GM13977 (cell line): ENCODE data around the gene ADAMTSL3.
"Not testable (repeated sequence)": the region's sequence is repeated elsewhere in the genome, so short reads cannot be mapped to it uniquely, and the experiment has no call there.

ENCODE experiments used
- DNase-seq: peaks from one replicate; pipeline ENCODE4 v3.0.0; 2012; ENCODE audit warnings: low spot score
- CTCF ChIP-seq: IDR thresholded peaks from 2 replicates; pipeline ENCODE4 v1.5.1; 2012; ENCODE audit warnings: mild to moderate bottlenecking, control low read depth; ENCODE audit not compliant: insufficient read depth; ENCODE audit errors: extremely low read depth, missing control alignments
- in situ Hi-C: fragments of 300-500 bp; cut with MboI; formaldehyde crosslinking; loops from one replicate; pipeline ENCODE4 v1.12.0; 2022; ENCODE audit warnings: low sequenced_read_pairs, low pct_unique_long_range_greater_than_20kb, mixed read lengths, inconsistent platforms; ENCODE audit not compliant: unreplicated experiment

Gene ADAMTSL3

GRCh38 chr15:84046064-84046637, 392.2 kb downstream of the ADAMTSL3 start:
- DNase-seq, result no peak
- no peak for TF ChIP-seq CTCF
- in situ Hi-C loops, result no loop called here

GRCh38 chr15:84049480-84049879, 395.6 kb downstream of the ADAMTSL3 start:
- in situ Hi-C loops, DNase-seq: not testable (repeated sequence)

GRCh38 chr15:84050076-84050475, 396.2 kb downstream of the ADAMTSL3 start:
- no peak for DNase-seq
- TF ChIP-seq CTCF, result no peak
- in situ Hi-C loops, result no loop called here

- in situ Hi-C loops, DNase-seq: not testable (repeated sequence)
Measured at GRCh38 chr15:84051146-84051545, 397.2 kb downstream of the ADAMTSL3 start.

GRCh38 chr15:84054544-84054943, 400.6 kb downstream of the ADAMTSL3 start:
- DNase-seq, in situ Hi-C loops: not testable (repeated sequence)

GRCh38 chr15:84057714-84058331, 403.9 kb downstream of the ADAMTSL3 start:
- in situ Hi-C loops, result no loop called here
- no peak for TF ChIP-seq CTCF
- DNase-seq, result no peak

DNA sequence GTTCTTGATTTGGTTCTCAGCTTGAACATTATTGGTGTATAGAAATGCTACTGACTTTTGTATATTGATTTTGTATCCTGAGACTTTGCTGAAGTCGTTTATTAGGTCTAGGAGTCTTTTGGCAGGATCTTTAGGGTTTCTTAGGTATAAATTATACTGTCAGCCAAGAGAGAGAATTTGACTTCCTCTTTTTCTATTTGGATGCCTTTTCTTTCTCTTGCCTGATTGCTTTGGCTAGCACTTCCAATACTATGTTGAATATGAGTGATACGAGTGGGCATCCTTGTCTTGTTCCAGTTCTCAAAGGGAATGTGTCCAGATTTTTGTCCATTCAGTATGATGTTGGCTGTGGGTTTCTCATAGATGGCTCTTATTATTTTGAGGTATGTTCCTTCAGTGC, 409.8 kb downstream of the ADAMTSL3 start:
- DNase-seq, in situ Hi-C loops: not testable (repeated sequence)

GRCh38 chr15:84068674-84069073, 414.8 kb downstream of the ADAMTSL3 start:
- in situ Hi-C loops, DNase-seq: not testable (repeated sequence)

DNA sequence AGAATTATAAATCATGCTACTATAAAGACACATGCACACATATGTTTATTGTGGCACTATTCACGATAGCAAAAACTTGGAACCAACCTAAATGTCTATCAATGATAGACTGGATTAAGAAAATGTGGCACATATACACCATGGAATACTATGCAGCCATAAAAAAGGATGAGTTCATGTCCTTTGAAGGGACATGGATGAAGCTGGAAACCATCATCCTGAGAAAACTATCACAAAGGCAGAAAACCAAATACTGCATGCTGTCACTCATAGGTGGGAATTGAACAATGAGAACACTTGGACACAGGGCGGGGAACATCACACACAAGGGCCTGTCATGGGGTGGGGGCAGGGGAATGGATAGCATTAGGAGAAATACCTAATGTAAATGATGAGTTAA, 424.1 kb downstream of the ADAMTSL3 start:
- DNase-seq, in situ Hi-C loops: not testable (repeated sequence)

GRCh38 chr15:84079325-84079884, 425.5 kb downstream of the ADAMTSL3 start:
- in situ Hi-C loops, DNase-seq: not testable (repeated sequence)
